ENCODE results near the gene KCNN3.

Gene KCNN3

DNA sequence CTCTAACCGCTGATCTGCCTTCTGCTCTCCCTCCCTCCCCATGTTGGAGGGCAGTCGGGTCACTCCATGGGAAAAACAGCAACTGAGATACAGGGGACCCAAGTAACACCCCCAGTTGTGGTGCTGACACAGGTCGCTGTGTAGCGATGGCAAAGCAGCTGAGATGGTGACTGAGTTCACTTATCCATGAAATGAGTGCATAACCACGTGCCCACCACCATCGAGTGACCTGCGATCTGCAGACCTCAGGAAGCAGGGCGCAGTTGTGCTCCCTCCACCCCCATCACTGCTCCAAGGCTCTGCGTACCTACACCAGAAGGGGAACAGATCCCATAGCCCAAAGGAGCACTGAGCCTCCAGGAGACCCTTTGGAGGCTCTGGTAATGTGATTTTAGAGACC is 31.1 kb downstream of the KCNN3 start:
- no peaks in the 10 kb centered on the region for H3K9me3 Mint-ChIP-seq
- DNase-seq, result no peak
- peaks cover 80% of the 10 kb centered on the region for H3K4me1 Mint-ChIP-seq
- peak overlapping the region; percentile 100 for H3K27ac Mint-ChIP-seq
- H3K4me3 Mint-ChIP-seq, result peak overlapping the region; percentile 65
- H3K36me3 Mint-ChIP-seq (ENCODE audit: low read depth), result no peaks in the 10 kb centered on the region
- H3K27me3 Mint-ChIP-seq (ENCODE audit: low read depth, poor library complexity), result peaks cover 3% of the 10 kb centered on the region
- TF ChIP-seq, protein P1, sequence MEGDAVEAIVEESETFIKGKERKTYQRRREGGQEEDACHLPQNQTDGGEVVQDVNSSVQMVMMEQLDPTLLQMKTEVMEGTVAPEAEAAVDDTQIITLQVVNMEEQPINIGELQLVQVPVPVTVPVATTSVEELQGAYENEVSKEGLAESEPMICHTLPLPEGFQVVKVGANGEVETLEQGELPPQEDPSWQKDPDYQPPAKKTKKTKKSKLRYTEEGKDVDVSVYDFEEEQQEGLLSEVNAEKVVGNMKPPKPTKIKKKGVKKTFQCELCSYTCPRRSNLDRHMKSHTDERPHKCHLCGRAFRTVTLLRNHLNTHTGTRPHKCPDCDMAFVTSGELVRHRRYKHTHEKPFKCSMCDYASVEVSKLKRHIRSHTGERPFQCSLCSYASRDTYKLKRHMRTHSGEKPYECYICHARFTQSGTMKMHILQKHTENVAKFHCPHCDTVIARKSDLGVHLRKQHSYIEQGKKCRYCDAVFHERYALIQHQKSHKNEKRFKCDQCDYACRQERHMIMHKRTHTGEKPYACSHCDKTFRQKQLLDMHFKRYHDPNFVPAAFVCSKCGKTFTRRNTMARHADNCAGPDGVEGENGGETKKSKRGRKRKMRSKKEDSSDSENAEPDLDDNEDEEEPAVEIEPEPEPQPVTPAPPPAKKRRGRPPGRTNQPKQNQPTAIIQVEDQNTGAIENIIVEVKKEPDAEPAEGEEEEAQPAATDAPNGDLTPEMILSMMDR (IDR thresholded peaks at IDR 0.05), result no peak

DNA sequence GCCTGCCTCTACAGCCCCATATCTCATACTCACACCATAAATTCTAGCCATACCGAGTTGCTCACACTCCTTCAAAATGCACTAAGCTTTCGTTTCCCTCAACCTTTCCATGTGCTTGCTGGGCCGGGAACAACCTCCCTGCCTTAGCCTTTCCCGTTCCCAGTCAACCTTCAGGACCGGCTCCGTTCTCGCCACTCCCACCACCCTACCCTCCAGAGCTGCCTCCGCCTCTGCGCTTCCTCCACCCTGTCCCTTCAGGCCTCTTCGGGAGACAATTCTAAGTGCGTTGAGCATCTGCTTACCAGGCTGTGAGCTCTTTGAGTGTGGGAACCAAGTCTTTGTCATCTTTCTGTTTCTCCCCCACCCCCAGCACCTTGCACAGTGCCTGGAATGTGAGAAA is 31.6 kb downstream of the KCNN3 start:
- Mint-ChIP-seq H3K27me3 (ENCODE audit: low read depth, poor library complexity) (peaks cover 3% of the 10 kb centered on the region), H3K27ac (peak overlapping the region; percentile 94), H3K4me3 (peak overlapping the region; percentile 24), H3K36me3 (ENCODE audit: low read depth) (no peaks in the 10 kb centered on the region), H3K4me1 (peaks cover 80% of the 10 kb centered on the region), H3K9me3 (no peaks in the 10 kb centered on the region)
- TF ChIP-seq, protein P1 (IDR thresholded peaks at IDR 0.05), result no peak
- DNase-seq, result no peak

DNA sequence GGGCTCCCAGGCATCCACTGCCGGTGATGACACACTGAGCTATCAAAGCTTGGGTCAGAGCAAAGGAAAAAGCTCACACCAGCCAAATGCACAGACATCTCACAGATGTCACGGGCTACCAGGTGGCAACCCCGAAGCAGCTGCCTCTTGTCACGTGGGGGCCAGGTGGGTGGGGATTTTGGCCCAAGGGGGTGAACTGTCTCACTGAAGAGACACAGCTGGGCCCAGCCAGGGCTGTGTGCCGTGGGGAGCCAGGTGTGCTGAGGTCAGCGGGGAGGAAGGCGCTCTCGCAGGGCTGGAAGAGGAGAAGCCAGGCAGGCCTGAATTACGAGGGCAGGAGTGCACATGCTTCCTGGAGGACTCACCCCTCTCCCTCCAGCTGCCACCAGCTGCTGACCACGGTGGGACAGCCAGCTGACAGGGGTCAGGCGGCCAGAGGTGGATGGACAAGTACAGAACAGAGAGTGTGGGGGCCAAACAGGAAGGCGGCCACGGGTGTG is 32.4 kb downstream of the KCNN3 start:
- no peaks in the 10 kb centered on the region for H3K36me3 Mint-ChIP-seq (ENCODE audit: low read depth)
- DNase-seq, result no peak
- TF ChIP-seq, protein P1 (IDR thresholded peaks at IDR 0.05), result no peak
- H3K9me3 Mint-ChIP-seq, result no peaks in the 10 kb centered on the region
- peaks cover 80% of the 10 kb centered on the region for H3K4me1 Mint-ChIP-seq
- H3K4me3 Mint-ChIP-seq, result no peak overlapping the region
- H3K27me3 Mint-ChIP-seq (ENCODE audit: low read depth, poor library complexity), result peaks cover 3% of the 10 kb centered on the region
- H3K27ac Mint-ChIP-seq, result peak overlapping the region; percentile 94

DNA sequence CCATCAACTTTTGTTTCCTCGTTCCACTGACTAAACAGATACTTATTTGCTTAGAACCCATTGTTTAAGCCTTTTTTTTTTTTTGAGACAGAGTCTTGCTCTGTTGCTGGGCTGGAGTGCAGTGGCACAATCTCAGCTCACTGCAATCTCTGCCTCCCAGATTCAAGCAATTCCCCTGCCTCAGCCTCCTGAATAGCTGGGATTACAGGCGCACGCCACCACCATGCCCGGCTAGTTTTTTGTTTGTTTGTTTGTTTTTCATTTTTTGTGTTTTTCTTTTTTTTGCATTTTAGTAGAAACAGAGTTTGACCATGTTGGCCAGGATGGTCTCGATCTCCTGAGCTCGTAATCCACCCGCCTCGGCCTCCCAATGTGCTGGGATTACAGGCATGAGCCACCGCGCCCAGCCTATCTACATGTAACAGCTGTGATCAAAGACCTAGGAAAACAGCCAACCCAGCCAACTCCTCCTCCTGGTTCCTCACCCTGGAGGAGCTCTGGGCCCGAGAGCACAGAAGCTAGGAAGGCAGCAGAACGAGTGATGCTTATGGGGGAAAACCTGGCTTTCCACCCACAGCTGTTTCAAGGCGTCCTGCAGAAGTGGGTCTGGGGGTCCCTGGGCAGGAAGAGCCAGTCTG is 32.9 kb downstream of the KCNN3 start:
- Mint-ChIP-seq H3K4me1 (peaks cover 81% of the 10 kb centered on the region), H3K27ac (no peak overlapping the region), H3K9me3 (no peaks in the 10 kb centered on the region), H3K36me3 (ENCODE audit: low read depth) (no peaks in the 10 kb centered on the region), H3K4me3 (no peak overlapping the region), H3K27me3 (ENCODE audit: low read depth, poor library complexity) (peaks cover 5% of the 10 kb centered on the region)
- DNase-seq, result no peak
- TF ChIP-seq, protein P1 (IDR thresholded peaks at IDR 0.05), result no peak

DNA sequence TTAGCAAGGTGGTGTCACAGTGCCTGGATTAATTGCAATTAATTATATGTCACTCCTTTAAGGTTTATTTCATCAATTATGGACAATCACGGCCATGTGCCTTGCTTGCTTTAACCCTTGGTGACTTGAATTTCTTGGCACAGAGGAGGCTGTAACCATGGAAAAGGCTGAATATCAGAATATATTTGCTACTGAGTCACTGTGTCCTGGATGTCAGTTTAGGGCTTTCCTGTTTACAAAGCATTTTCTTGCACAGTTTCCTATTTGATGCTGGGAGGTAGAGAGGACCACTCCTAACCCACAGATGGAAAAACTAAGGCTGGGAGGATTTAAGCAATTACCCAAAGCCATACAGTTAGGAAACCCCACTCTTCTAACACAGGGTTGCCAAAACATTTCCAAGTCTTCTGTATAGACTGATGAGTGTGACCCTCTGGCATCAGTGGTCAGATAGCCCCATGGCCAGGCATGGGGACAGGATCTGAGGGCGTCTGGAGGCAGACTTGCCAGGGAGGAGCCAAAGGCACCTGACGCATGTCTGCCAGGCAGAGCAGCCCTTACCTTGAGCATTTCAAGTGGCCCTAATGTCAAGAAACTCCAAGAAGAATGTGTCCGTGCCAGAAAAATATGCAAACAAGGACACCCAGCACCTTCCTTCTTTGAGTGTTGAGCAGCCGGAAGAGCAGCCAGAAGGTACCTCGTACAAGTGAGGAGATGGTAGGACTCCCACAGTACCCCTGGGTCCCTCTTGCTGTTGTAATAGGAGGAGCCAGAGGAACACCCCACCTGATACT is 34.4 kb downstream of the KCNN3 start:
- H3K9me3 Mint-ChIP-seq, result no peaks in the 10 kb centered on the region
- peaks cover 6% of the 10 kb centered on the region for H3K27me3 Mint-ChIP-seq (ENCODE audit: low read depth, poor library complexity)
- H3K27ac Mint-ChIP-seq, result no peak overlapping the region
- no peaks in the 10 kb centered on the region for H3K36me3 Mint-ChIP-seq (ENCODE audit: low read depth)
- H3K4me1 Mint-ChIP-seq, result peaks cover 75% of the 10 kb centered on the region
- TF ChIP-seq, protein P1 (IDR thresholded peaks at IDR 0.05), result no peak
- H3K4me3 Mint-ChIP-seq, result no peak overlapping the region
- no peak for DNase-seq
